ENCODE data around the gene MYO7A. TPM values are rescaled to one million over a fixed set of nuclear protein-coding genes. Genes with fewer than 3 reads are reported as not detected.

The MYO7A gene
- total RNA-seq: 1 to 10 TPM; 3.8 to 8.7 (median 5.7) TPM

- peak; percentile 88 for DNase-seq
- no peaks in the 10 kb centered on the region for H3K36me3 ChIP-seq
- H3K27me3 ChIP-seq: no peaks in the 10 kb centered on the region
- peak within 1 kb of the TSS in 1 of 3 donors; percentile 29 for H3K4me3 ChIP-seq (replicated peaks in 1 of 3)
- 15 to 23% methylated on average over 10 to 19 of the region's 20 CpGs for WGBS, 2 donors
- no peaks in the 10 kb centered on the region for H3K9me3 ChIP-seq
- peaks cover 11 to 16% of the 10 kb centered on the region in 2 donors for H3K4me1 ChIP-seq
- TF ChIP-seq CTCF (IDR thresholded peaks at IDR 0.05) (no peak), POLR2A (IDR thresholded peaks at IDR 0.05) (peak in 1 of 2 donors; percentile 53)
- H3K27ac ChIP-seq: no peak within 1 kb of the TSS
- intact Hi-C loops (cut with DNase I): loop anchor here (5.0 to 10.0 kb wide), 2 partner anchors 59 to 427 kb away; no protein-coding TSS in a partner anchor
These were observed at the start of gene MYO7A for GRCh38 chr11:77127920-77128691. Gene MYO7A (plus strand): TSS chr11:77128246. CDS start chr11:77130635, 2,389 bp downstream.

GRCh38 chr11:77079666-77080065 is 48.4 kb upstream of the MYO7A start:
- H3K9me3 ChIP-seq: no peaks in the 10 kb centered on the region
- no peak for DNase-seq
- H3K27ac ChIP-seq: no peak overlapping the region
- no peak for TF ChIP-seq POLR2A (IDR thresholded peaks at IDR 0.05)
- no peak for TF ChIP-seq CTCF (IDR thresholded peaks at IDR 0.05)
- WGBS, 2 donors: 98 to 99% methylated on average over 2 of the region's 2 CpGs
- H3K27me3 ChIP-seq: no peaks in the 10 kb centered on the region
- H3K36me3 ChIP-seq: no peaks in the 10 kb centered on the region
- H3K4me3 ChIP-seq (replicated peaks in 1 of 3): no peak overlapping the region
- intact Hi-C loops (cut with DNase I): no loop called here
- H3K4me1 ChIP-seq: peaks cover 5 to 12% of the 10 kb centered on the region in 2 donors

DNA sequence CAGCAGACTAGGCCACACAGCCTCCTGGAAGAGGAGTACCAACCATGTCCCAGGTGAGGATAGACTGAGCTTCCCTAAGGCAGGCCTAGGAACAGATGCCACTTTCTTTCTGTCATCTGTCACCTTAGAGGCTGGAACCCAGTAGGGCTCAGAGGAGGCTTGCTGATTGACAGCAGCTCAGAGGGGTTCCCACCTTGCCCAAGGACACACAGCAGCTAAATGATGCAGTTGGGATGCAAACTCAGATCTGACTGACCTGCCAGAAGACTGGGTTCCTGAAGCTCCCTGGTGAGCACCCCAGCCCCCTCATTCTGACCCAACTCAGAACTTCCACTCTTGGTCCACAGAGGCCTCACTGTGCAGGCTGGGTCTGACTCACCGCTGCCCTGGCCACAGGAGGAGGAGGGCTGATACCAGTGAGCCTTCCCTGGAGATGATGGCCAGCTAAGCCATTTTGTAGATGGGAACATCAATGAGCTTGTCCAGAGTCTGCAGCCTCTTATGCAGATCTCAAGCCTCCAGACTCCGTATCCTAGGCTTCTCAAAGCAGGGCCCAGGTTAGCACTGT is 47.3 kb upstream of the MYO7A start:
- TF ChIP-seq POLR2A (IDR thresholded peaks at IDR 0.05) (no peak), CTCF (IDR thresholded peaks at IDR 0.05) (no peak)
- peaks cover 5 to 10% of the 10 kb centered on the region in 2 donors for H3K4me1 ChIP-seq
- H3K27ac ChIP-seq: no peak overlapping the region
- DNase-seq: no peak
- no peak overlapping the region for H3K4me3 ChIP-seq (replicated peaks in 1 of 3)
- no peaks in the 10 kb centered on the region for H3K36me3 ChIP-seq
- no peaks in the 10 kb centered on the region for H3K9me3 ChIP-seq
- no peaks in the 10 kb centered on the region for H3K27me3 ChIP-seq
- 83 to 100% methylated on average over 1 of the region's 2 CpGs for whole genome bisulfite sequencing, 2 donors
- intact Hi-C loops (cut with DNase I): no loop called here

DNA sequence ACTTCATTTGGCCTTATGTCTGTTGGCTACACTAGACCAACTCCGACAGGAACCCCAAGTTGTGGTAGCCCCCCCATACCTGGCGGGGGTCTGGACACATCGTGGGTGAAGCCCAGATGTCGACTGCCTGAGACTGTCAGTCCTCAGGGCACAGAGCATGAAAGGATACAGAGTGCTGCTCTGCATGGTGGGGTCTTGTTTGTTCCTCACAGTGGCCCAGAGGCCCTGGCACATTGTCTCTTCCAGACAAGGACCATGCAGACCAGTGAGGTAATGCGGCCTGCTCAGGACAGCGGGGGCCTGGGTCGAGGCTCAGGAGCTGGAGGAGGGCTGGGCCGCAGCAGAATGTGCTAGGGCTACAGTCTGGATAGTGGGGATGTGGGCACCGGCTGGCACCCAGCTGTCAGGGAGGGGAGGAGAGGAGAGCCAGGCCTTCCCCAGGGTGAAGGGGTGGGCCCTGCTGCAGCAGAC is 46.6 kb upstream of the MYO7A start:
- H3K27ac ChIP-seq: no peak overlapping the region
- H3K36me3 ChIP-seq: no peaks in the 10 kb centered on the region
- no peak for DNase-seq
- intact Hi-C loops (cut with DNase I): no loop called here
- no peaks in the 10 kb centered on the region for H3K27me3 ChIP-seq
- no peaks in the 10 kb centered on the region for H3K9me3 ChIP-seq
- H3K4me1 ChIP-seq: peaks cover 5 to 10% of the 10 kb centered on the region in 2 donors
- 95 to 98% methylated on average over 5 to 9 of the region's 9 CpGs for WGBS, 2 donors
- TF ChIP-seq CTCF (IDR thresholded peaks at IDR 0.05) (no peak), POLR2A (IDR thresholded peaks at IDR 0.05) (no peak)
- H3K4me3 ChIP-seq (replicated peaks in 1 of 3): no peak overlapping the region

Data from thyroid gland (tissue), 4 donors.